ENCODE measurements around the gene MLLT3.

MLLT3 gene

GRCh38 chr9:20553558-20554149 is 68.6 kb downstream of the MLLT3 start:
- FAIRE-seq, result no peak

GRCh38 chr9:20552874-20553557 is 69.3 kb downstream of the MLLT3 start:
- no peak for FAIRE-seq

GRCh38 chr9:20551835-20552234 is 70.5 kb downstream of the MLLT3 start:
- no peak for FAIRE-seq

- FAIRE-seq, result no peak
These were observed 71.1 kb downstream of the MLLT3 start for GRCh38 chr9:20551236-20551635.

- no peak for FAIRE-seq
These were observed 72.0 kb downstream of the MLLT3 start for GRCh38 chr9:20550326-20550725.

- no peak for FAIRE-seq
These were observed 73.2 kb downstream of the MLLT3 start for GRCh38 chr9:20549053-20549452.

- FAIRE-seq, result no peak
These were observed 77.2 kb downstream of the MLLT3 start for GRCh38 chr9:20545023-20545622.

- FAIRE-seq, result no peak
These were observed 82.0 kb downstream of the MLLT3 start for GRCh38 chr9:20540169-20540863.

- no peak for FAIRE-seq
These were observed 83.3 kb downstream of the MLLT3 start for GRCh38 chr9:20538956-20539355.

- no peak for FAIRE-seq
These were observed 84.2 kb downstream of the MLLT3 start for GRCh38 chr9:20538092-20538491.

- no peak for FAIRE-seq
These were observed 85.0 kb downstream of the MLLT3 start for GRCh38 chr9:20537294-20537693.

- no peak for FAIRE-seq
These were observed 89.7 kb downstream of the MLLT3 start for GRCh38 chr9:20532584-20532983.

GRCh38 chr9:20529837-20530236 is 92.5 kb downstream of the MLLT3 start:
- no peak for FAIRE-seq

- FAIRE-seq, result no peak
These were observed 94.0 kb downstream of the MLLT3 start for GRCh38 chr9:20528253-20528652.

- no peak for FAIRE-seq
These were observed 95.6 kb downstream of the MLLT3 start for GRCh38 chr9:20526500-20527319.

GRCh38 chr9:20524776-20525175 is 97.5 kb downstream of the MLLT3 start:
- no peak for FAIRE-seq

GRCh38 chr9:20518737-20519136 is 103.6 kb downstream of the MLLT3 start:
- FAIRE-seq, result no peak

GRCh38 chr9:20513126-20513913 is 109.0 kb downstream of the MLLT3 start:
- no peak for FAIRE-seq

GRCh38 chr9:20512636-20513035 is 109.7 kb downstream of the MLLT3 start:
- no peak for FAIRE-seq

GRCh38 chr9:20512106-20512505 is 110.2 kb downstream of the MLLT3 start:
- FAIRE-seq, result no peak

- no peak for FAIRE-seq
These were observed 110.6 kb downstream of the MLLT3 start for GRCh38 chr9:20511686-20512085.

GRCh38 chr9:20509466-20509865 is 112.8 kb downstream of the MLLT3 start:
- FAIRE-seq, result no peak
